ENCODE measurements around the gene MSH3. TPM values are rescaled to one million over a fixed set of nuclear protein-coding genes. Genes with fewer than 3 reads are reported as not detected.

The MSH3 gene
- total and polyA plus RNA-seq, 2 donors, result 4.8 to 13.3 TPM

DNA sequence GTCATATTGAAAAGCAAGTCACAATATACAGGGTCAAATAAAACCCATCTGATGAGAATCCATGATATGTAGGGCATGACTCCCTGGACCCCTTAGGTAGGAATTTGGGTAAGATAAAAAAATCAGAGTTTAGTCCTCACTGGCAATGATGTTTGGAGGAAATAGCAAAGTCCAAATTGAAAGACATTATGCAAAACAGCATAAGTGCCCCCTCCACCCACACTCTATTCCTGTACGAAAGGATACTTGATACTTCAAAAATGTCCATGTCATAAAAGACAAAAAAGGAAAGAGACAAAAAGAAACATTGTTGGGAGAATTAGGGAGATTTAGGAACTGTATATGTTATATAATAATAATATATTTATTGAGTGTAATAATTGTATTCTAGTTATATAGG lies 209.7 kb downstream of the MSH3 start:
- H3K27ac ChIP-seq (ENCODE audit: low read depth in 1 of 2, low read length in 1 of 2), result no peak overlapping the region
- no peak for DNase-seq (ENCODE audit: low read depth in 6 of 9, low spot score in 9 of 9)
- H3K4me3 ChIP-seq (ENCODE audit: low read length in 2 of 2), result no peak overlapping the region
- WGBS, result 96% methylated on average over 1 of the region's 1 CpG
- H3K27me3 ChIP-seq (ENCODE audit: control insufficient read depth in 2 of 2, insufficient read depth in 1 of 2, low read length in 1 of 2), result no peaks in the 10 kb centered on the region
- no peaks in the 10 kb centered on the region for H3K4me1 ChIP-seq (ENCODE audit: control insufficient read depth in 2 of 2, insufficient read depth in 2 of 2, low read length in 2 of 2)
- no peaks in the 10 kb centered on the region for H3K9me3 ChIP-seq (ENCODE audit: control insufficient read depth in 2 of 2, insufficient read depth in 1 of 2, low read length in 1 of 2)
- peaks cover 0 to 6% of the 10 kb centered on the region in 2 donors for H3K36me3 ChIP-seq (ENCODE audit: control insufficient read depth in 2 of 2, insufficient read depth in 2 of 2, low read length in 1 of 2)

DNA sequence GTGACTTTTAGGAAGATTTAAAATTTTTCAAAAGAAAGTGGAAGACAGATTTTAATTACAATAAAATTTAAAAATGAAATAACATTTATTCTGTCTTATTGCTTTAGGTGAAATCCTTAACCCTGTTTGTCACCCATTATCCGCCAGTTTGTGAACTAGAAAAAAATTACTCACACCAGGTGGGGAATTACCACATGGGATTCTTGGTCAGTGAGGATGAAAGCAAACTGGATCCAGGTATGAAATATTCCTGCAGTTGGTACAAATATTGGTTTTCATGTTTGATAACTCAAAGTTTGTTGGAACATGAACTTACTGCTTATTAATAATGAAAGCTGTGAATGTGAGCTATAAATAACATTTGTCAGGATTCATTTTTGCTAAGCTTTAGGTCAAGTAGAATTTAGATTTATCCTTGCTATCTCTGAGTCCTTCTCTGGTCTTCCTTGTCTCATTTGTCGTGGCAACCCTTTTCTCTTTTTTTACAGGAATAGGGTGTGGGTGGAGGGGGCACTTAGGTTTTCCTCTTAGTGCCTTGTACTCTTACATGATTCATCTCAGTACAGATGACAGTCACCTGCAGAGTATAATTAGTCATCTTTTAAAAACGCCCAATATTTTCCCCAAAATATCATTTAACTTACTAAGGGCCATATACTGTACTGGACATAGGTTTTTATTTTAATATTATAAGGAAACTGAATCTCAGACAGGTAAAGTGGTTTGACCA lies 210.4 kb downstream of the MSH3 start:
- Histone ChIP-seq H3K36me3 (ENCODE audit: control insufficient read depth in 2 of 2, insufficient read depth in 2 of 2, low read length in 1 of 2) (peaks cover 0 to 6% of the 10 kb centered on the region in 2 donors), H3K9me3 (ENCODE audit: control insufficient read depth in 2 of 2, insufficient read depth in 1 of 2, low read length in 1 of 2) (no peaks in the 10 kb centered on the region), H3K27me3 (ENCODE audit: control insufficient read depth in 2 of 2, insufficient read depth in 1 of 2, low read length in 1 of 2) (no peaks in the 10 kb centered on the region), H3K4me3 (ENCODE audit: low read length in 2 of 2) (no peak overlapping the region), H3K27ac (ENCODE audit: low read depth in 1 of 2, low read length in 1 of 2) (no peak overlapping the region), H3K4me1 (ENCODE audit: control insufficient read depth in 2 of 2, insufficient read depth in 2 of 2, low read length in 2 of 2) (no peaks in the 10 kb centered on the region)
- DNase-seq (ENCODE audit: low read depth in 6 of 9, low spot score in 9 of 9), result no peak
- WGBS, result 97% methylated on average over 3 of the region's 3 CpGs

- Histone ChIP-seq H3K9me3 (ENCODE audit: control insufficient read depth in 2 of 2, insufficient read depth in 1 of 2, low read length in 1 of 2) (no peaks in the 10 kb centered on the region), H3K4me3 (ENCODE audit: low read length in 2 of 2) (no peak overlapping the region), H3K36me3 (ENCODE audit: control insufficient read depth in 2 of 2, insufficient read depth in 2 of 2, low read length in 1 of 2) (peaks cover 0 to 6% of the 10 kb centered on the region in 2 donors), H3K4me1 (ENCODE audit: control insufficient read depth in 2 of 2, insufficient read depth in 2 of 2, low read length in 2 of 2) (no peaks in the 10 kb centered on the region), H3K27ac (ENCODE audit: low read depth in 1 of 2, low read length in 1 of 2) (no peak overlapping the region), H3K27me3 (ENCODE audit: control insufficient read depth in 2 of 2, insufficient read depth in 1 of 2, low read length in 1 of 2) (no peaks in the 10 kb centered on the region)
- no peak for DNase-seq (ENCODE audit: low read depth in 6 of 9, low spot score in 9 of 9)
- WGBS, result 98% methylated on average over 2 of the region's 2 CpGs
Observed at GRCh38 chr5:80865551-80865950, 211.1 kb downstream of the MSH3 start.

DNA sequence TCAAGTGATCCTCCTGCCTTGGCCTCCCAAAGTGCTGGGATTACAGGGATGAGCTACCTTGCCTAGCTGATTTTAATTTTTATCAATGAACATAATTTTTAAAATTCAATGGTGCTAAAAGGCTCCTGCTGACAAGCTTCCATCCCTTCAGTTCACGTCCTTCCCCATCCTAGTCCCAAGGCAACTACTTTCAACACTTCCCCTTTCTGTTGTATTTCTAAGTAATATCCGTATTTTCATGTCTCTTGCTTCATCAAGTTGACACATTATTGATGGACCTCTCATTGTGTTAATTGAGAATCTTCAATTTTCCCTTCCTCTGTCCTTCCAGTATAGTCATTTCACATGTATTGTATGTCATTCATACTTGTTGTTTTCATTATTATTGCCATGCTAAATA lies 211.9 kb downstream of the MSH3 start:
- WGBS, result 94% methylated on average over 2 of the region's 2 CpGs
- Histone ChIP-seq H3K27me3 (ENCODE audit: control insufficient read depth in 2 of 2, insufficient read depth in 1 of 2, low read length in 1 of 2) (no peaks in the 10 kb centered on the region), H3K4me3 (ENCODE audit: low read length in 2 of 2) (no peak overlapping the region), H3K36me3 (ENCODE audit: control insufficient read depth in 2 of 2, insufficient read depth in 2 of 2, low read length in 1 of 2) (peaks cover 0 to 6% of the 10 kb centered on the region in 2 donors), H3K4me1 (ENCODE audit: control insufficient read depth in 2 of 2, insufficient read depth in 2 of 2, low read length in 2 of 2) (no peaks in the 10 kb centered on the region), H3K9me3 (ENCODE audit: control insufficient read depth in 2 of 2, insufficient read depth in 1 of 2, low read length in 1 of 2) (no peaks in the 10 kb centered on the region), H3K27ac (ENCODE audit: low read depth in 1 of 2, low read length in 1 of 2) (no peak overlapping the region)
- no peak for DNase-seq (ENCODE audit: low read depth in 6 of 9, low spot score in 9 of 9)

- H3K9me3 ChIP-seq (ENCODE audit: control insufficient read depth in 2 of 2, insufficient read depth in 1 of 2, low read length in 1 of 2), result no peaks in the 10 kb centered on the region
- H3K36me3 ChIP-seq (ENCODE audit: control insufficient read depth in 2 of 2, insufficient read depth in 2 of 2, low read length in 1 of 2), result peaks cover 0 to 6% of the 10 kb centered on the region in 2 donors
- H3K27me3 ChIP-seq (ENCODE audit: control insufficient read depth in 2 of 2, insufficient read depth in 1 of 2, low read length in 1 of 2), result no peaks in the 10 kb centered on the region
- H3K27ac ChIP-seq (ENCODE audit: low read depth in 1 of 2, low read length in 1 of 2), result no peak overlapping the region
- no peak overlapping the region for H3K4me3 ChIP-seq (ENCODE audit: low read length in 2 of 2)
- H3K4me1 ChIP-seq (ENCODE audit: control insufficient read depth in 2 of 2, insufficient read depth in 2 of 2, low read length in 2 of 2), result no peaks in the 10 kb centered on the region
- no peak for DNase-seq (ENCODE audit: low read depth in 6 of 9, low spot score in 9 of 9)
Observed at GRCh38 chr5:80867233-80867632, 212.8 kb downstream of the MSH3 start.

DNA sequence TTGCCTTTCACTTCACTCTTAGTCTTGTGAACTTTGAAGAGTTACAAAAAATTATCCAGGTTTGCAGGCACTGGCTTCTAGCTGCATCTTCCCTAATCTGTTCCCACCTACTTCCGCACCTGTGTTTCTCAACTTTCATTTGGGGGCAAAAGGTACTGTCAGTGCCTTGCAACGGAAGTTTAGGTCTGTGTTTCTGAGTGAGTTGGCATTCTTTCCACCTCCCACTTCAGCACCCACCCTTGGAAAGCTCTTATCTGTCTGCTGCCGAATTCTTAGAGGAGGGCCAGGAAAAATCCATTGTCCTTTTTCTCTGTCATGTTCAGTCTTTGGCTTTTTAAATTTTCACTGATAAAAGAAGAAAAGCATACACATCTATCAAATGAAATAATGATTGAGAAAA lies 216.0 kb downstream of the MSH3 start:
- H3K9me3 ChIP-seq (ENCODE audit: control insufficient read depth in 2 of 2, insufficient read depth in 1 of 2, low read length in 1 of 2), result no peaks in the 10 kb centered on the region
- no peaks in the 10 kb centered on the region for H3K27me3 ChIP-seq (ENCODE audit: control insufficient read depth in 2 of 2, insufficient read depth in 1 of 2, low read length in 1 of 2)
- no peak for DNase-seq (ENCODE audit: low read depth in 6 of 9, low spot score in 9 of 9)
- peaks cover 12 to 19% of the 10 kb centered on the region in 2 donors for H3K36me3 ChIP-seq (ENCODE audit: control insufficient read depth in 2 of 2, insufficient read depth in 2 of 2, low read length in 1 of 2)
- 98% methylated on average over 3 of the region's 3 CpGs for WGBS
- no peak overlapping the region for H3K27ac ChIP-seq (ENCODE audit: low read depth in 1 of 2, low read length in 1 of 2)
- no peak overlapping the region for H3K4me3 ChIP-seq (ENCODE audit: low read length in 2 of 2)
- no peaks in the 10 kb centered on the region for H3K4me1 ChIP-seq (ENCODE audit: control insufficient read depth in 2 of 2, insufficient read depth in 2 of 2, low read length in 2 of 2)

DNA sequence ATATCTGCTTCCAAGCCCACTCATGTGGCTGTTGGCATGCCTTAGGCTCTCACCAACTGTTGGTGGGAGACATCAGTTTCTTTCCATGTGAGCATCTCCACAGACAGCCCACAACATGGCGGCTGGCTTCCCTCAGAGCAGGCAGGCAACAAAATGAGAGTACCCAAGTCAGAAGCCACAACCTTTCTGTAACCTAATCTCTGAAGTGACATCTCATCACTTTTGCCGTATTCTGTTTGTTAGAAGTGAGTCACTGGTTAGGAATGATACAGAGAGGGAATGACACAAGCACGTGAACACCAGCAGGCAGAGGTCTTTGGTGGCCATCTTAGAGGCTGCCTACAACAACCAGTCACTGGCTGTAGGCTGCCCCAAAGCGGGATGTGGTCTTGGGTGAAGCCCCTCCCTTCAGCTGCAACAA lies 217.1 kb downstream of the MSH3 start:
- H3K4me1 ChIP-seq (ENCODE audit: control insufficient read depth in 2 of 2, insufficient read depth in 2 of 2, low read length in 2 of 2), result no peaks in the 10 kb centered on the region
- DNase-seq (ENCODE audit: low read depth in 6 of 9, low spot score in 9 of 9), result no peak
- H3K4me3 ChIP-seq (ENCODE audit: low read length in 2 of 2), result no peak overlapping the region
- H3K27me3 ChIP-seq (ENCODE audit: control insufficient read depth in 2 of 2, insufficient read depth in 1 of 2, low read length in 1 of 2), result no peaks in the 10 kb centered on the region
- peaks cover 9 to 22% of the 10 kb centered on the region in 2 donors for H3K36me3 ChIP-seq (ENCODE audit: control insufficient read depth in 2 of 2, insufficient read depth in 2 of 2, low read length in 1 of 2)
- 98% methylated on average over 4 of the region's 4 CpGs for WGBS
- no peaks in the 10 kb centered on the region for H3K9me3 ChIP-seq (ENCODE audit: control insufficient read depth in 2 of 2, insufficient read depth in 1 of 2, low read length in 1 of 2)
- H3K27ac ChIP-seq (ENCODE audit: low read depth in 1 of 2, low read length in 1 of 2), result no peak overlapping the region

DNA sequence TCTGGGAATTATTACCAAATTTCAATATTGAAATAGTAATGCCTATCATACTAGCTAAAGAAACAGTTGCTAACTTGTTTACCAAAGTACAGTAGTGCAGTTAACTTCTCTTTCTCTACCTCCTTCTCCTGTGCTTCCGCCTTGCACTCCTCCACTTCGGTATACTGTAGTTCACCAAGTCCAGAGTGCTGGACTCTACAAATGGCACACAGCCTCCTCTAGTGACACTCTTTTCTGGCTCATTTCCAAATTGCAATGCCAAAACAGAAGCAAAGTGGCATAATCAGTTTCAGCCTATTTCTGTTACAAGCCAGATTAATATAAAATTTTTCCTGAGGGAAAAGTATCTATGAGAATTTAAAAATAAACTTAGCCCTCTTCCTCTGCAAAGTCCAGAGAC lies 219.7 kb downstream of the MSH3 start:
- no peaks in the 10 kb centered on the region for H3K27me3 ChIP-seq (ENCODE audit: control insufficient read depth in 2 of 2, insufficient read depth in 1 of 2, low read length in 1 of 2)
- H3K36me3 ChIP-seq (ENCODE audit: control insufficient read depth in 2 of 2, insufficient read depth in 2 of 2, low read length in 1 of 2), result peaks cover 12 to 26% of the 10 kb centered on the region in 2 donors

GRCh38 chr5:80877592-80877991 lies 223.1 kb downstream of the MSH3 start:
- Histone ChIP-seq H3K36me3 (ENCODE audit: control insufficient read depth in 2 of 2, insufficient read depth in 2 of 2, low read length in 1 of 2) (peaks cover 12 to 26% of the 10 kb centered on the region in 2 donors), H3K4me1 (ENCODE audit: control insufficient read depth in 2 of 2, insufficient read depth in 2 of 2, low read length in 2 of 2) (no peaks in the 10 kb centered on the region), H3K27ac (ENCODE audit: low read depth in 1 of 2, low read length in 1 of 2) (no peak overlapping the region), H3K27me3 (ENCODE audit: control insufficient read depth in 2 of 2, insufficient read depth in 1 of 2, low read length in 1 of 2) (no peaks in the 10 kb centered on the region), H3K9me3 (ENCODE audit: control insufficient read depth in 2 of 2, insufficient read depth in 1 of 2, low read length in 1 of 2) (no peaks in the 10 kb centered on the region), H3K4me3 (ENCODE audit: low read length in 2 of 2) (no peak overlapping the region)
- 97% methylated on average over 3 of the region's 3 CpGs for WGBS
- no peak for DNase-seq (ENCODE audit: low read depth in 6 of 9, low spot score in 9 of 9)

More for the DNA sequence above, 219.7 kb downstream of the MSH3 start:
- Histone ChIP-seq H3K4me3 (ENCODE audit: low read length in 2 of 2) (no peak overlapping the region), H3K27ac (ENCODE audit: low read depth in 1 of 2, low read length in 1 of 2) (no peak overlapping the region), H3K4me1 (ENCODE audit: control insufficient read depth in 2 of 2, insufficient read depth in 2 of 2, low read length in 2 of 2) (no peaks in the 10 kb centered on the region), H3K9me3 (ENCODE audit: control insufficient read depth in 2 of 2, insufficient read depth in 1 of 2, low read length in 1 of 2) (no peaks in the 10 kb centered on the region)
- 99% methylated on average over 2 of the region's 2 CpGs for WGBS
- no peak for DNase-seq (ENCODE audit: low read depth in 6 of 9, low spot score in 9 of 9)

All from thymus (tissue), 11 donors.